ENCODE data around the gene CBLIF.
"Not testable (repeated sequence)": the region's sequence is repeated elsewhere in the genome, so short reads cannot be mapped to it uniquely, and the experiment has no call there.

CBLIF gene

DNA sequence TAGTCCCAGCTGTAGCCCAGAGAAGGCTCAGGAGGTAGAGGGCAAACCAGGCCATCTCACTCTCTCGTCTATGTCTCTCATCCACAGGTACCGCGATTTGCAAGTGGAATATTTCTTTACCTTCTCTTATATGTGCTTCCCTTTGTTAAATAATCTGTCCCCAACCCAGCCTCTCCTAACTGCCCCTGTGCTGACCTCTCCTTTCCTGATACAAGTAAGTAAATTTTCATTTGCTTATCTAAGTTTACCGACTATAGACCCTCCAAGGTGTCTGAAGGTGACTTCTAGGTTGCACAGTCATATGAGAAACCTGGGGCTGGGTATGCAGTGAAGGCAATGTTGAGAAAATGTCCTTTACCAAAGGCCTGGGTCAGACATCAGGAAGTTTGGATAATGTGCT lies at the start of gene CBLIF:
Gene CBLIF, minus strand, starts transcription at position 101 of the 400 bp plus-strand sequence. Its CDS starts 46 bp downstream, at position 55.
- DNase-seq (ENCODE audit: extremely low read depth, low read depth), result no peak
- no peak within 1 kb of the TSS for H3K4me3 ChIP-seq (replicated peaks; ENCODE audit: low read depth, low read length)
- no peak for TF ChIP-seq CTCF (IDR thresholded peaks at IDR 0.05; ENCODE audit: low read depth, low read length, missing control alignments)

DNA sequence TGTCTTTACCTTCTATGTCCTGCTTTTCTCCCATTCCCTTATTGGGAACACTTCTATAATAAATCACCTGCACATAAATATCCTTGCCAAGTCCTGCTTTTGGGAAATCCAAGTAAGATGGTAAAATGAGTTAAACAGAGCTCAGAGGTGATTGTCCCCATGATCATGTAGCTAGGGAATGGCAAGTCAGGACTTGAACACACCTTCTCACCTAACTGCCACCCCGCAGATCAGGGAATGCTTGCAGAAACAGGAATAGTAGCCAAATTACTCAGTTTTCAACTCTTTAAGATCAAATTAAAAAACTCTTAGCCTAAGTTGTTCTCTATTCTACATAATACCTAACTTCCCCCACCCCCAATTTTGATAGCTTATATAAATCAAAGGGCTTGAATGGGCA lies 49.3 kb upstream of the CBLIF start:
- TF ChIP-seq CTCF (IDR thresholded peaks at IDR 0.05; ENCODE audit: low read depth, low read length, missing control alignments), result no peak

GRCh38 chr11:59891781-59892181 lies 46.5 kb upstream of the CBLIF start:
- TF ChIP-seq CTCF (IDR thresholded peaks at IDR 0.05; ENCODE audit: low read depth, low read length, missing control alignments), result no peak
- H3K4me3 ChIP-seq (replicated peaks; ENCODE audit: low read depth, low read length), result no peak overlapping the region
- no peak for DNase-seq (ENCODE audit: extremely low read depth, low read depth)

More for the DNA sequence above, 49.3 kb upstream of the CBLIF start:
- H3K4me3 ChIP-seq (replicated peaks; ENCODE audit: low read depth, low read length), result no peak overlapping the region
- no peak for DNase-seq (ENCODE audit: extremely low read depth, low read depth)

- not testable (repeated sequence) for H3K4me3 ChIP-seq (replicated peaks; ENCODE audit: low read depth, low read length); DNase-seq (ENCODE audit: extremely low read depth, low read depth)
These were observed 41.9 kb upstream of the CBLIF start for GRCh38 chr11:59887156-59887555.

DNA sequence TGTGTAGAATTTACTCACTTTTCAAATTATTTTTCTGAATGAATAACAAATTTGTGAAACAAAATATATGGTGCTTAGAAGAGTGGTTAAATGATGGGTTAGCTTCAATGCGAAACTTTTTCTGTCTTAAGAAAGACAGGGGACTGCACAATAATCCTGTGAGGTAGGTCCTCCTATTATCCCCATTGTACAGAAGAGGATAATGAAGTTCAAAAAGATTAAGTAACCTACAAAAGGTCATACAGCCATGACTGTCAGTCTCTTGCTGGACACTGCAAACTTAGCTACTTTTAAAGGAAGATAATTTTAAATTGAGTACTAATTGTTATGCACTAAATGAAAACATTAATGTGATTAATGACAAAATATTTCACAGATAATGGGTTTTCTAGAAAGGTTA lies 38.3 kb upstream of the CBLIF start:
- no peak for TF ChIP-seq CTCF (IDR thresholded peaks at IDR 0.05; ENCODE audit: low read depth, low read length, missing control alignments)
- no peak overlapping the region for H3K4me3 ChIP-seq (replicated peaks; ENCODE audit: low read depth, low read length)
- no peak for DNase-seq (ENCODE audit: extremely low read depth, low read depth)

DNA sequence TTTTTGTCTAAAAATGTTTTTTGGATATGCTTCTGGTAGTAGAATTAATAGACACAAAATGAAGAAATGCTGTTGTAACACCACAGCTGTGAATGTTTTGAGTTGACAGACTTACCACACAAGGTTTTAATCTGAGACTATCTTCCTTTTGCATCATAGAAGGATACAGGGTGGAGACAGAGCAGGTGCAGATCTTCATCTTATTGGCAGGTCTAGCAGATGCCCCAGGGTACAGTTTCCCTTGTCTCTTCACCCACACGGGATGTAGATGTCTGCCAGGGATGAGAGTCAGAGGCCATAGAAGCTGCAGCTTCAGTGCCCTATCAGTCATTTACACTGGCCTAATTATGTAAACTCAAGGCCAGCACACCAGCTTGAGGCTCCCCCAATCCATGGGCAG lies 34.3 kb upstream of the CBLIF start:
- DNase-seq (ENCODE audit: extremely low read depth, low read depth), result no peak

DNA sequence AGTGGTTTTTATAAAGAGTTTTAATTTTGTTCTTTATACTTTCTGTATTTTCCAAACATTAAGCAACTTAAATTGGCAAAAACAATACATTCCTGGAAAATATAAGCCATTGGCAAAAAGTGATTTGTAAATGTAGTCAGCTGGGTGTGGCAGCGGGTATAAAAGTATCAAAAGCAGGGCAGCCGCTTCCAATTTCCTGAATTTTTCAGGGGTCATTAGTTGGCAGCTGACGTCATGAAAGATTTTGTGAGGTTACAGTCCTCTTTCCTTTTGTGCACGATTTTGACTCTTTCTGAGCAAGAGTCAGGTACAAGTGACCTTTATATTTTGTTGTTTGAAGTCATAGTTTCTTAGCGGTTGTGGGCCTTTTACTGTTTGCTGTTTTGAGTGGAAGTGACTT lies 33.3 kb upstream of the CBLIF start, which contains the start of gene OOSP3:
Gene OOSP3, plus strand, starts transcription at position 208 of the 400 bp plus-strand sequence. Its CDS starts 27 bp downstream, at position 235.
- no peak for TF ChIP-seq CTCF (IDR thresholded peaks at IDR 0.05; ENCODE audit: low read depth, low read length, missing control alignments)
- H3K4me3 ChIP-seq (replicated peaks; ENCODE audit: low read depth, low read length), result no peak within 1 kb of the TSS
- DNase-seq (ENCODE audit: extremely low read depth, low read depth), result no peak

More for the DNA sequence above, 34.3 kb upstream of the CBLIF start:
- no peak overlapping the region for H3K4me3 ChIP-seq (replicated peaks; ENCODE audit: low read depth, low read length)
- TF ChIP-seq CTCF (IDR thresholded peaks at IDR 0.05; ENCODE audit: low read depth, low read length, missing control alignments), result no peak

Data from HFF-Myc (cell line).